SH-SY5Y (cell line): Measurements from ENCODE around the gene RPS13.

ENCODE experiments used
- GATA2 ChIP-seq: IDR thresholded peaks from 2 replicates; pipeline ENCODE4 v1.6.1; 2011; ENCODE audit warnings: mild to moderate bottlenecking, low read depth, low read length
- GATA3 ChIP-seq: IDR thresholded peaks from 2 replicates; pipeline ENCODE4 v1.6.1; 2011; ENCODE audit warnings: low read depth, mild to moderate bottlenecking, low read length, moderate library complexity

RPS13 gene

DNA sequence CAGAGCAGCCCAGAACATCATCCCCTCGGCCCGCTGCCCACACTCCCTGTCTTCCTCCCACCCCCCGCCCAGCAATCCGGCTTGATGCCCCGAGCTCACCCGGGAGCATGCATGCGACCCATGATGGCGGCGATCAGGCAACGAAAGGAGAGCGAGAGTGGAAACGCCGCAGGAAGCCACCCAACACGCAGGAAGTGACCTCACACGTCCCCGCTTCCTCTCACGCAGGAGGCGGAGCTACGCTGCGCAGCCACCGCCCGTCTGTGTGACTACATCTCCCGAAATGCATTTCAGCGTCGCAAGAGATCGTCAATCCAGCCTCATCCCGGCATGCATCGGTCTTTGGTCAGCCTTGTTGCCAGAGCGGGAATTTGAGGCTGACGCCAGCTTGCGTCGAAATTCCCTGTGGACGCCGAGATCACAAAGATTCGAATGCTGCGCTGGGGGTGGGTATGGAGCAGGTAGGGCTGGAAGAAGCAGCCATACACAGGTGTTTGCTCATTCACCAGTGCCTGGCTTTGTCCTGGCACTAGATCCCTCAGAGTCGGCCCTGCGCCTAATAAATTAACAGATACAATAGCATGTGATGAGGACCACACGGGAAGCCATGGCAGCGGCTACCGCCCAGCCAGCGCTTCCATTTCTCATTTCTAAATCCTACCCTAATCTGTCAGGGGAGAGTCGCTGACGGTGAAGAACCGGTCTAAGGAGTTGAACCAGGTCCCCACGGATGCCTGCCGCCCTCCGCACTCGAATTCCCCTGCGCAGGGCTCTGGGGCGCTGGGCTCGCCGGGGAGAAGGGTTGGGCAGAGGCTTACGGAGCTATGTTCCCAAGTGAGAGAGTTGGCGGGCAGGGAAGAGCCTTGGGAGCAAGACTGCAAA, at the start of gene RPS13:
RPS13 (minus strand) TSS at position 148 of the 882 bp plus-strand sequence; CDS start at position 122, 26 bp downstream.
- TF ChIP-seq GATA2 = peak; percentile 69
- TF ChIP-seq GATA3 = no peak

- TF ChIP-seq GATA2 (no peak), GATA3 (no peak)
Observed at GRCh38 chr11:17121981-17122380, 44.5 kb upstream of the RPS13 start.

- no peak for TF ChIP-seq GATA3
- no peak for TF ChIP-seq GATA2
Observed at GRCh38 chr11:17117262-17117661, 39.8 kb upstream of the RPS13 start.

DNA sequence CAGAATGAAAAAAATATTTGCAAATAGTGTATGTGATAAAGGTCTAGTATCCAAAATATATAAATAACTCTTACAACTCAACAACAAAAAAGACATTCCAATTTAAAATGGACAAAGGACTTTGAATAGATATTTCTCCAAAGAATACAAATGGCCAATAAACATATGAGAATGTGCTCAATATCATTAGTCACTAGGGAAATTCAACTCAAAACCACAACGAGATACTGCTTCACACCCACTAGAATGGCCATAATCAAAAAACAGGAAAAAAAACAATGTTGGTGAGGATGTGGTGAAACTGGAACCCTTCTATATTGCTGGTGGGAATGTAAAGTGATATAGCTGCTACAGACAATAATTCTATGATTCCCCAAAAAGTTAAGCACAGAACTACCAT, 38.6 kb upstream of the RPS13 start:
- TF ChIP-seq GATA2 (no peak), GATA3 (no peak)

DNA sequence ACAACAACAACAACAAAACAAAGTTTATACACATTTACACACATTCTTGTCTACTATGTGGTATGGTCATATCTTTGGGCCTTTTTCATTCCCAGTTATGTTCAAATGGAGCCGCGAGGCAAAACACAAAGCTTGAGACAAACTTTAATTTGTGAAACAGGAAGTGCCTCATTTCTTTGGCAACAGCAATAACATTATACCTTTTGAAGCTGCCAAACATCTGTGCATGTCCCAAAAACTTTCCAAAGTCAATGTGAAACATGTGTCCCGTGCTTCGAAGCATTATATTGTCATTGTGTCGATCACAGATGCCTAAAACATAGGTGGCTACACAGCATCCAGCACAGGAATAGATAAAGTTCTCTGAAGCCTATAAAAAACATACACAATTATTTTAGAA, 25.0 kb upstream of the RPS13 start:
- TF ChIP-seq GATA3 (no peak), GATA2 (no peak)

DNA sequence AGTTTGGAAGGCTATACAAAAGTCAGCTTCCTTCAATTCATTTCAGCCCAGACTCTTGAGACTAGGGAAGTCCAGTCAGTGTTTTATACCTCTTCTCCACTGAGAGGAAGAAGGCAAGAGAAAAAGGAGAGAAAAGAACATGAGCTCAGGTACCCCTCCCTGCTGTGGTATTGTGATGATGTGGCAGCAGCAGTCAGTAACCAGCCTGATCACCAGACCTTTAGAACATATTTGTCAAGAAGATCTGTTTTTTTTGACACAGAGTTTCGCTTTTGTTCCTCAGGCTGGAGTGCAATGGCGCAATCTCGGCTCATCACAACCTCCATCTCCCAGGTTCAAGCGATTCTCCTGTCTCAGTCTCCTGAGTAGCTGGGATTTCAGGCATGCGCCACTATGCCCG, 21.2 kb upstream of the RPS13 start:
- TF ChIP-seq GATA2 = no peak
- no peak for TF ChIP-seq GATA3

GRCh38 chr11:17098038-17098437, 20.6 kb upstream of the RPS13 start:
- TF ChIP-seq GATA3 = no peak
- TF ChIP-seq GATA2 = no peak

DNA sequence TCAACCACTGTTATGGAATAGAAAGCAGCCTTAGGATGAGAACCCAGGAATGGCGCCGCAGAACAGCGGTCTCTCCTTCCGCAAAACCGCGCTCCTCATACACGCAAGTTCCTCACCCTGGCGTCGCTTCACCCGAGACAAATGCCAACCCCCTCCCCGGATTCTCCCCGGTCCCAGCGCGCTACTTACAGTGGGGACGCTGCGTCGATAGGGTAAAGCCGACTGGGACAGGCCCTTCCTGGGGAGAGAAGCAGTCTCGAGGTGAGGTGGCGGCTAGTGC, 287 bp downstream of the RPS13 start:
- no peak for TF ChIP-seq GATA3
- no peak for TF ChIP-seq GATA2

- TF ChIP-seq GATA3 (no peak), GATA2 (no peak)
Observed at GRCh38 chr11:17076517-17077239, 789 bp downstream of the RPS13 start.

GRCh38 chr11:17075506-17075905, 2.0 kb downstream of the RPS13 start:
- TF ChIP-seq GATA3 = no peak
- no peak for TF ChIP-seq GATA2

GRCh38 chr11:17073370-17074027, 4.0 kb downstream of the RPS13 start:
- TF ChIP-seq GATA2 = no peak
- TF ChIP-seq GATA3 = no peak

DNA sequence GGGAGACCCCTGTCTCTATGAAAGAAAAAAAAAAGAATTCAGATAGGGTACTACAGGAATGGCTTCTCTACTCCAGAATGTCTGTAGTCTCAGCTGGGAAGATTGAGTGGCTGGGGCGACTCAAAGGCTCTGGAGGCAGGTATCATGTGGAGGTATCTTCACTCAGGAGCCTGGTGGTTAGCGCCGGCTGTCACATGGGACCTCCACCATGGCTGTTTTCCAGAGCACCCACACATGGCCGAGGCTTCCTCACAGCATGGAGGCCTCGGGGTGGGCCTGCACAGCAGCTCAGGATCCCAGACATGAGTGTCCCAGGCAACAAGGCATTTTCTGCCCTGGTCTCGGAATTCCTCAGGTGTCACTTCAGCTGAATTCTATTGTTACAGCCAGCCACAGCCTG, 10.1 kb downstream of the RPS13 start:
- TF ChIP-seq GATA2 (no peak), GATA3 (no peak)

DNA sequence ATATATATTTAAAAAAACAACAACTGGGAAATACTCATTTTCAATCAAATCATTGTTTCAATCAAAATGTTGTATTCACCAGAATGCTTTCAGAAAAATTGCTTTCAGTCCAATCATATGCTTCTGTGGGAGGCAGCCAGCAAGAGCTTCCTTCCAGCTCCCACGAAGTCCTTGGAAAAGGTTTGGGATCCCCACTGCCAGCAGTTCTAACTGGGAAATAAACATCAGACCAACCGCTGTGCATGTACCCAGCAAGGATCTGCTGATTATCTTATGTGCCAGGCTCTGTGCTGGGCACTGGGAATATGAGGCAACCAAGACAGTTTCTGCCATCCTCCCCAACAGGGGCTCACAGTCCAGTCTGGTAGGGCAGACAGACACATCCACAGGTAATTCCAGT, 10.8 kb downstream of the RPS13 start:
- TF ChIP-seq GATA2 = no peak
- TF ChIP-seq GATA3 = no peak

DNA sequence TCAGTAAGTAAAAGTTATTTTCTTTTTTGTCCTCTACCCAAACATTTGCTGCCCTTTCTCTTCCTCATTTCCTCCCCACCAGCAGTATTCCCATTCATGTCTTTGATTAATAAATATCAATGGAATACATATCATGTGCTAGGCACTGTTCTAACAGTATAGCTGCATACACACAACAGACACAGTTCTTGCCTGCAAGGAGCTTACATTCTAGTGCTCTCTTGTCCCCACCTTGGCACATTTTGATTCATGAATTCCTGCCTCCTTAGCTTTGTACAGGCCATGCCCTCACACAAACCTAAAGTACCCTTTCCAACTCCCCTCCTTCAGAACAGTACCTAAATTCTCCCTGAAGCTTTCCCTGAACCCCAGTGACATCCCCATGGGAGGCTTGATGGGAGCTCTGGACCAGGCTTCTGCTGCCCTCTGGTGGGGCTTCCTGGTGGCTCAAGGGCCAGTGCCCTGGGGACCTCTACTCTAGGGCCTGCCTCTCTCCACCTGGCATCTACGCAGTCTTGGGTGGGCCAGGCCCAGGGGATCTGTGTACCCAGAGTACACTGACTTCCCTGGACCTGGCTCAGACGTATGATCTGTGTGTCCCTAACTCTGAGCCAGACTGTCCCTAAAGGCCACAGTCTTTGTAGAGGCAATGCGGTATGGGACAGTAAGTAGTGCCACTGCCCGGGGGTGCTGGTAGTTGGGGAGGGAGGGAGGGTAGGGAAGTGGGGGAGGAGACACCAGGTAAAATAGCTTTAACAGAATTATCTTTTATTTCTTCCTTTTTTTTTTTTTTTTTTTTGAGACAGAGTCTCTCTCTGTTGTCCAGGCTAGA, 14.1 kb downstream of the RPS13 start:
- TF ChIP-seq GATA2 (no peak), GATA3 (no peak)
